Stimulated activated CD8-positive, alpha-beta memory T cell treated with anti-CD3 and anti-CD28 coated beads, Interleukin-7, amount 100 ng/mL, for 48 hours (primary cell): ENCODE data around the gene GRIN2A.

Experiments
- DNase-seq, 2 donors: peaks; one replicate each; pipeline ENCODE4 v3.0.0-alpha.2; 2020; ENCODE audit warnings: low read depth in 1 of 2; ENCODE audit errors: extremely low read depth in 1 of 2

GRIN2A gene

GRCh38 chr16:10188236-10188635, 6.0 kb upstream of the GRIN2A start:
- DNase-seq: no peak

GRCh38 chr16:10181196-10182162, 749 bp downstream of the GRIN2A start:
- no peak for DNase-seq

- DNase-seq: peak in 1 of 2 donors; percentile 14
Observed at GRCh38 chr16:10180771-10181163, 1.5 kb downstream of the GRIN2A start.

- DNase-seq: no peak
Observed at GRCh38 chr16:10180042-10180770, 2.0 kb downstream of the GRIN2A start.

- no peak for DNase-seq
Observed at GRCh38 chr16:10178526-10178925, 3.7 kb downstream of the GRIN2A start.

GRCh38 chr16:10178080-10178479, 4.1 kb downstream of the GRIN2A start:
- no peak for DNase-seq

GRCh38 chr16:10172848-10173655, 9.2 kb downstream of the GRIN2A start:
- no peak for DNase-seq

GRCh38 chr16:10171221-10171620, 11.0 kb downstream of the GRIN2A start:
- no peak for DNase-seq

GRCh38 chr16:10169904-10170410, 12.3 kb downstream of the GRIN2A start:
- no peak for DNase-seq

GRCh38 chr16:10169031-10169430, 13.2 kb downstream of the GRIN2A start:
- DNase-seq: no peak

GRCh38 chr16:10168258-10168657, 14.0 kb downstream of the GRIN2A start:
- DNase-seq: no peak

GRCh38 chr16:10165643-10166042, 16.6 kb downstream of the GRIN2A start:
- DNase-seq: no peak

GRCh38 chr16:10162981-10163380, 19.2 kb downstream of the GRIN2A start:
- DNase-seq: no peak

- DNase-seq: no peak
Observed at GRCh38 chr16:10156099-10156498, 26.1 kb downstream of the GRIN2A start.

GRCh38 chr16:10154389-10154788, 27.8 kb downstream of the GRIN2A start:
- DNase-seq: no peak

- DNase-seq: no peak
Observed at GRCh38 chr16:10153985-10154384, 28.2 kb downstream of the GRIN2A start.

GRCh38 chr16:10151718-10152117, 30.5 kb downstream of the GRIN2A start:
- no peak for DNase-seq

GRCh38 chr16:10150906-10151305, 31.3 kb downstream of the GRIN2A start:
- no peak for DNase-seq

- no peak for DNase-seq
Observed at GRCh38 chr16:10145542-10146035, 36.6 kb downstream of the GRIN2A start.

- DNase-seq: no peak
Observed at GRCh38 chr16:10141671-10142070, 40.6 kb downstream of the GRIN2A start.

- DNase-seq: no peak
Observed at GRCh38 chr16:10138881-10139280, 43.3 kb downstream of the GRIN2A start.
